Myocyte (in vitro differentiated cells): ENCODE data around the gene SUMO4. TPM values are rescaled to one million over a fixed set of nuclear protein-coding genes. Genes with fewer than 3 reads are reported as not detected.
A peak's percentile ranks its signal among the peaks of the same experiment; 100 is the strongest.
"Not testable (repeated sequence)": the region's sequence is repeated elsewhere in the genome, so short reads cannot be mapped to it uniquely, and the experiment has no call there.

ENCODE experiments used
- DNase-seq: peaks from one replicate; pipeline ENCODE4 v3.0.0-alpha.2; 2012; ENCODE audit warnings: low read depth
- total RNA-seq: library from RNA; depleted of rRNA; stranded (reverse); fragments of >200 nt; gene quantifications from 2 replicates; pipeline ENCODE4 v1.2.3, GENCODE V29; 2014

The SUMO4 gene
- total RNA-seq, 1 donor from 2014 or later = 0.59 TPM

DNA sequence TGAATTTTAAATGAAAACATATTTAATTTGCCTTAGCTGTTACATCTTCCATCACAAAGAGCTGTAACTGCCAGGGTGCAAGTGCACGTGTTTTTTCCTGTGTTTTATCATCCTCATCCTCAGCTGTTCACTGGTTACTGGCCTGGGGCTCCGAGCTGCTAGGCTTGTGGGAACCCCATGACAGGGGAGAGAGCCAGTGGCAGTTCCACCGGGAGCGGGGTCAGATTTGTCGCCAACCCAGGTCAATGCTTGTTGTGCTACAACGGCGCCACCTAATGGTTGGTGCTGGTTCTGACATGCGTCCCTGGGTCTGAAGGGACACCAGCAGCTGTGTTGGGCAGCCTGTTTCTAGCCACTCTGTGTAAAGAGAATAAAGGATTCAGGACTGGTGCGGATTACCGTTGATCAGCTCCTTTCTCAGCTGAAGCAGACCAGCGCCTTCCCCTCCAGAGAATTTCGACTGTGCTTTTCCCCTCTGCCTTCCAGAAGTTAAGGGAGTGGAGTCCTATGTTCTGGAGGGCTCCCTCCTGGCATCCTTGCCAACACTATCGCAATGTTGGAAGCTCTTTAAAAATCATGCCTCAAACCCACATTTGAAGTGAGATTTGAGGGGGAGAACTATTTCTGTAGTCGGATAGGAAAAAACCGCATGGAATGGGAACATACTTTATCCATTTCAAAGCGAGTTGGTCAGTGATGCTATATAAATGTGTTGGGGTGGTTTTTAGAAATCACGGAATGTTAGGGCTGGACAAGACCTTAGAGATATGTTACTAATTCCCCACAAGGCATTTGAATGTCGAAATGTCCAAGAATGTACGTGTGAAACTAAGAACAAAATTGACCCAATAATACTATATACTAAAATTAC is 32.1 kb downstream of the SUMO4 start:
- DNase-seq = peak; percentile 92

DNA sequence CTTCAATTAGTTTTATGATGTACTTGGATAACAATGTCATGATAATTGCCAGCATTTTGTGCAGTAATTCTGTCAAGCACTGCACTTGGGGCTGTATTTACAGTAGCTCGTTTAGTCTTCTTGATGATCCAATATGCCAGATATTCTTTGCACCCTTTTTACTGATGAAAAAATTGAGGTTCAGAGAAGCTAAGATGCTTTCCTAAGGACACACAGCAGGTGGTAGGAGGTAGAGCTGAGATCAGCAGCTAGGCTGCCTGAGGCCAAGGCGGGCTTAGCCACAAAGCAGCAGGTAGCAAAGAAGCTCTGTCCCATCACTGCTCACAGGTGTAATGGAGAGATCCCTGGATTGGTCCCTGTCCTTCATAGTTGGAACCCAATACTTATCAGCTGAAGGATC is 33.3 kb downstream of the SUMO4 start:
- no peak for DNase-seq

GRCh38 chr6:149433881-149434280 is 33.8 kb downstream of the SUMO4 start:
- DNase-seq = no peak

DNA sequence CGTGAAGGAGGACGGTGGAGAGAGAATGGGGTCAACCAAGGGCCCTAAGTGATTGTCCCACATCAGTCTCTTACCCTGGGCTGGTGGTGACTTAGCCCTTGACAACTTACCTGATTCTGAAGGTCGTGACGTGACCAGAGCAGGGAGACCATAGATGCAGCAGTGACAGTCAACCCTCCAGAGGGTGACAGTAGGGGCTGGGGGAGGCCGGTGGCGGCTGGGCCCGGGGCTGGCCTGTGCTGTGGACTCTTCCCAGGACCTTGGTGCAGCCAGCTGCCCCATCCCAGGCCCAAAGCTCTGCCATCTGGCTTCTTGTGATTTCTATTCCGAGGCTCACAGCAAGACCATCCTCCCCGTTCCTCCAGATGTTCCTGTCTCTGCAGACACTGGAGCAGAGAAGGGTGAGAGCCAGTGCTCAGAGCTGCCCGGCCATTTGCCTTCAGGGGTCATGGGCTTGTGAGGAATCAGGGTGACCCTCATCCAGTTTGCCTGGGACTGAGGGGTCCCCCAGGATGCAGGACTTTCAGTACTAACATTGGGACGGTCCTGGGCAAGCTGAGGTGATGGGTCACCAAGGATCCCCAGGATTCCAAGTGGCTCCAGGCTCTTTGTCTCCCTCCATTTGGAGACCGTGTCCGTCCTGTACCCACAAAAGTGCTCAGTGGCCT is 36.0 kb downstream of the SUMO4 start:
- no peak for DNase-seq

DNA sequence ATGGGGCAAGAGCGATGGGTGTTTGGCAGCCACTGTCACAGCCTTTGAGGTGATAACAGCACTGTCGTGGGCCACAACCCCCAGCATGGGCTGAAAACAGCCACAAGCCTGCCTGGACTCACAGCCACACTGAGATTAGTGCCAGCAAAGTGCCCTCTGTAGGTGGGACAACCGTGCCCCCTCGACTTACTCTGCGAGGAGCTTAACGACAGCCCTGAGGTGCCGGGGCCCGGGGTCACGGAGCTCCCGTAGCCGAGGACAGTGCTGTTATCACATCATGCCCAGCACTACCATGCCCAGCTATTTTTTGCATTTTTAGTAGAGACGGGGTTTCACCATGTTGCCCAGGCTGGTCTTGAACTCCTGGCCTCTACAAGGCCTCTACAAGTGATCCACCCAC is 36.6 kb downstream of the SUMO4 start:
- DNase-seq = no peak

GRCh38 chr6:149437212-149437611 is 37.1 kb downstream of the SUMO4 start:
- DNase-seq = no peak

GRCh38 chr6:149438855-149439254 is 38.8 kb downstream of the SUMO4 start:
- DNase-seq = no peak

- DNase-seq = no peak
Measured at GRCh38 chr6:149439626-149440025, 39.6 kb downstream of the SUMO4 start.

- DNase-seq = no peak
Measured at GRCh38 chr6:149440735-149441671, 40.9 kb downstream of the SUMO4 start.

DNA sequence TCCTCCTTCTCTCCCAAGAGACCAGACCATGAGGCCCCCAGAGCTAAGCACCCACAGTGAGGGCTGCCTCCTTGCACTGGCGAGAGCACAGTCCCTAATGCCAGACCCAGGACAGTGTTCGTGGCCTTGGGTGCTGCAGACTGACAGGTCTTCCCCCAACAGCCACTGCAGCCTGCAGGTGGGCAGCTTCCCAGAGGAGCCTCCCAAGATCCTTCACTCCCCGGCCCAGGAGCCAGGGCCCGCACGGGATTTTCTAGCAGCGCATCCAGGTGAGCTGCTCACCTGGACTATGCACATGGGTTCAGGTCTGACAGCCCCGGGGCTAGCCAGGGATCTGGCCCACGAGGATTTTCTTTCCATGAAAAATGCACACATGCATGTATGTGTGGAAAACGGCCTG is 41.7 kb downstream of the SUMO4 start:
- DNase-seq = no peak

DNA sequence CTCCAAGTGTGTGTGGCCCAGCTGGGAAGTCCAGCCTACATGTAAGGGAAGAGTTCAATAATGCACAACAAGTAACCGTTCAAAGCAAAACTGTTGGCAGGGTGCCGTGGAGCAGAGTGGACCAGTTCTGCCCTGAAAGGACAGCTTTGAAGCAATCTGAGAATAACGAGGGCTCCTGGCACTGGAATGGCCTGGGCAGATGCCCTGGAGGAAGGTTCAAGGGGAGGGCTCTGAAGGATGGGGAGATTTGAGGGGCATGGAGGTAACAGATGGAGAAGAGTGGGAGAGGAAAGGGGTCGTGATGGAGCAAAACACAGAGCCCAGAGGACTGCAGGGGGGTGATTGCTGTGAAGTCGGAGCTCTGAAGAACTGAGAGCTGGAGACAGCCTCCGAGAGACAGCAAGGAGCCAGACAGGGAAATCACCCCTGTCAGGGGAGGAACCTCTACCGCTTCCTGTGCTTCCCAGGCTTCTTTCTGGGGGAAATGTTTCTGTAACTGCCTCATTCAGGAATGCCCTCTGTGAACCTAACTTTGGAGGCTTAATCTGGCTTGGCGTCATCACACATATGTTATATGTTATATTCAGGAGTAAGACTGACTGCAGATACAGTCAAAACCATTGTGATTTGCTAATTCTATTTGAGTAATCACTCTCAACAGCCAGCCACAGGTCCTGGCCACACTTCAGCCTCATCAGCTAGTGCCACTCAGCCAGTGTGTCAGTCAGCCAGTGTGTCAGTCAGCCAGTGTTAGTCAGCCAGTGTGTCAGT is 43.5 kb downstream of the SUMO4 start:
- DNase-seq = no peak

- not testable (repeated sequence) for DNase-seq
Measured at GRCh38 chr6:149444360-149445094, 44.5 kb downstream of the SUMO4 start.

GRCh38 chr6:149445095-149445466 is 45.0 kb downstream of the SUMO4 start:
- peak; percentile 66 for DNase-seq

DNA sequence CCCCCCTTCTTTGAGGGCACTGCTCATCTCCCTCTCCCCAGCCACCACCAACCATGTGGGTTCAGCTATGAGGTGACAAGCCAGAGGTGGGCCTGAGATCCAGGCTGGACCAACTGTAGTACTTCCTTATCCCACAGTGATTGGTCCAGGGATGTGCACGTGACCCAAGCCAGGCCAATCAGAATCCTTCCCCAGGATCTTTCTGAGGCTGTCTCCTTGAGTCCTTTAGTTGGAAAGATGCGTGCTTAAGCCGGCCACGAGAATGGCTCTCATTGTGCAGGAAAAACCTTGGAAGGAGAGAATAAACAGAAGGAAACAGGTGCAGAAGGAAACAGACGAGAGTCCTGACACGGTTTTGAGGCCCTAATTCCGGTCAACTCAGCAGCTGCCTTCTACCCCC is 45.5 kb downstream of the SUMO4 start:
- DNase-seq = peak; percentile 92

- DNase-seq = no peak
Measured at GRCh38 chr6:149446791-149447376, 46.8 kb downstream of the SUMO4 start.

GRCh38 chr6:149448821-149449453 is 48.9 kb downstream of the SUMO4 start:
- DNase-seq = no peak

- DNase-seq = no peak
Measured at GRCh38 chr6:149449831-149450678, 50.0 kb downstream of the SUMO4 start.
